K562 (cell line): ENCODE data around the gene CDPF1. TPM values are rescaled to one million over a fixed set of nuclear protein-coding genes. Genes with fewer than 3 reads are reported as not detected.

Experiments
- ATAC-seq: fragments of 200-7000 bp; cut with Tn5 transposase; 3 replicates; pipeline ENCODE4 v1.9.1; 2020; ENCODE audit warnings: moderate library complexity
- BruUV-seq: library from RNA; stranded (reverse); fragments of 400-500 nt; replicated peaks from 2 replicates; lab custom pipeline; 2021; lab: Mats Ljungman, UMichigan
- CTCF ChIA-PET: fragments of 300-600 bp; formaldehyde crosslinking; extraction: SDS; loops from one replicate; lab custom pipeline; 2021; ENCODE audit warnings: low intra/inter-chr PET ratio; lab: Yijun Ruan, JAX
- POLR2A ChIA-PET: fragments of 300-600, 350-650 bp; sonication (Branson Sonifier 250); formaldehyde crosslinking; extraction: SDS; loops from one replicate; lab custom pipeline; 2021; ENCODE audit warnings: antibody characterized with exemption, inconsistent platforms; lab: Yijun Ruan, JAX
- DNase-seq, 4 experiments: peaks; one replicate each; pipeline versions ENCODE4 v3.0.0 to v3.0.0-alpha.2; 2011 to 2018; ENCODE audit warnings: low spot score in 3 of 4, mixed read lengths in 3 of 4; ENCODE audit errors: extremely low read depth in 1 of 4
- FAIRE-seq: peaks from 2 replicates; lab custom pipeline; 2011; peaks lifted over from hg19 to GRCh38; lab: Jason Lieb, UNC
- H2AFZ ChIP-seq: 2 replicates; pipeline ENCODE4 v1.6.0; 2011; ENCODE audit warnings: low read depth, low read length, control low read depth, inconsistent platforms
- H3K27ac ChIP-seq: fragments of 200-600 bp; 3 replicates; pipeline ENCODE4 v1.8.0; 2011; ENCODE audit warnings: low read depth, mild to moderate bottlenecking, control low read depth, inconsistent platforms, low read length, moderate library complexity, mixed read lengths; ENCODE audit errors: extremely low read depth
- H3K27me3 ChIP-seq, 2 experiments: fragments of 300-600 bp in 1 of 2; 2 replicates in 1 of 2; 3 replicates in 1 of 2; pipeline versions ENCODE4 v1.6.0 to v1.8.0; 2011; ENCODE audit warnings: inconsistent platforms in 2 of 2, low read length in 2 of 2, mild to moderate bottlenecking in 1 of 2, mixed read lengths in 1 of 2, moderate library complexity in 1 of 2; ENCODE audit not compliant: control insufficient read depth in 2 of 2, insufficient read depth in 2 of 2
- H3K36me3 ChIP-seq: fragments of 300-600 bp; 3 replicates; pipeline ENCODE4 v1.8.0; 2011; ENCODE audit warnings: mild to moderate bottlenecking, low read length, inconsistent platforms; ENCODE audit not compliant: control insufficient read depth, insufficient read depth
- H3K4me1 ChIP-seq, 2 experiments: fragments of 200-600 bp in 1 of 2; replicated peaks in 1 of 2; 2 replicates in 1 of 2; 3 replicates in 1 of 2; pipeline versions ENCODE4 v1.5.1 to v1.8.0; 2011; ENCODE audit warnings: inconsistent platforms in 2 of 2, low read length in 2 of 2, mild to moderate bottlenecking in 1 of 2, mixed read lengths in 1 of 2, moderate library complexity in 1 of 2; ENCODE audit not compliant: control insufficient read depth in 2 of 2, insufficient read depth in 2 of 2
- H3K4me2 ChIP-seq: 2 replicates; pipeline ENCODE4 v1.6.1; 2011; ENCODE audit warnings: low read length, control low read depth, inconsistent platforms, mixed read lengths; ENCODE audit not compliant: insufficient read depth
- H3K4me3 ChIP-seq: fragments of 200-600 bp; sonication (generic), shearing (Covaris generic); 2 replicates; pipeline ENCODE4 v1.5.1; 2016; ENCODE audit warnings: control low read depth, inconsistent platforms
- H3K79me2 ChIP-seq: fragments of 200-600 bp; 3 replicates; pipeline ENCODE4 v1.8.0; 2011; ENCODE audit warnings: low read length, inconsistent platforms; ENCODE audit not compliant: control insufficient read depth, insufficient read depth
- H3K9ac ChIP-seq, 2 experiments: 2 replicates each; pipeline versions ENCODE4 v1.6.0 to v1.6.1; 2011; ENCODE audit warnings: low read depth in 2 of 2, low read length in 2 of 2, control low read depth in 1 of 2, inconsistent platforms in 1 of 2, mild to moderate bottlenecking in 1 of 2, mixed read lengths in 1 of 2; ENCODE audit not compliant: insufficient read depth in 1 of 2
- H3K9me1 ChIP-seq: one replicate; pipeline ENCODE4 v1.6.0; 2011; ENCODE audit warnings: inconsistent platforms, mild to moderate bottlenecking, low read length, moderate library complexity; ENCODE audit not compliant: control insufficient read depth, insufficient read depth
- H3K9me3 ChIP-seq: replicated peaks from 2 replicates; pipeline ENCODE4 v1.5.1; 2011; ENCODE audit warnings: low read depth, low read length, inconsistent platforms; ENCODE audit not compliant: control insufficient read depth, insufficient read depth
- H4K20me1 ChIP-seq: replicated peaks from 2 replicates; pipeline ENCODE4 v1.6.1; 2011; ENCODE audit warnings: low read length, inconsistent platforms, mixed read lengths; ENCODE audit not compliant: control insufficient read depth, insufficient read depth
- BMI1 ChIP-seq: fragments of 150-350 bp; IDR thresholded peaks from 2 replicates; pipeline ENCODE4 v1.6.1; 2014; ENCODE audit warnings: low read length
- SNIP1 ChIP-seq: fragments of 450-650 bp; IDR thresholded peaks from 2 replicates; pipeline ENCODE4 v1.7.1; 2017; ENCODE audit warnings: low read depth, mild to moderate bottlenecking
- ZBTB11 ChIP-seq, 3 experiments: fragments of 200-800 bp in 1 of 3; fragments of 250-450 bp in 1 of 3; fragments of 450-650 bp in 1 of 3; sonication (Bioruptor Pico) in 1 of 3; sonication (Bioruptor generic) in 1 of 3; formaldehyde crosslinking in 1 of 3; IDR thresholded peaks; 2 replicates each; pipeline versions ENCODE4 v1.6.1 to v1.8.0; 2016 to 2022; ENCODE audit warnings: mild to moderate bottlenecking in 2 of 3, missing genetic modification characterization in 2 of 3, missing compliant biosample characterization in 1 of 3, moderate library complexity in 1 of 3
- ZNF41 ChIP-seq: fragments of 250-450 bp; sonication (Bioruptor Pico); conservative IDR thresholded peaks from 2 replicates; pipeline ENCODE4 v1.4.0; 2020; ENCODE audit warnings: mild to moderate bottlenecking
- WGBS: fragments of 100-300 bp; shearing (Covaris generic); methylation state at CpG from one replicate; pipeline ENCODE4 v1.1.6; 2016; ENCODE audit warnings: low coverage, mixed read lengths; ENCODE audit not compliant: insufficient coverage; ENCODE audit errors: missing lambda C conversion rate; 5-methylcytosine and 5-hydroxymethylcytosine counted together
- in situ Hi-C: fragments of 300-500 bp; cut with MboI; formaldehyde crosslinking; loops from 4 replicates; pipeline ENCODE4 v1.15.0; 2018; ENCODE audit warnings: inconsistent platforms, mixed read lengths
- intact Hi-C: fragments of 100-400 bp; cut with micrococcal nuclease; formaldehyde crosslinking; loops from 2 replicates; pipeline ENCODE4 v1.14.2; 2022
- polyA plus RNA-seq, 8 experiments: library from polyadenylated mRNA; depleted of rRNA in 4 of 8; stranded (reverse) in 5 of 8; unstranded in 3 of 8; fragments of >200 nt; fragmentation: Nextera tagmentation in 2 of 8; fragmentation: Illumina TruSeq in 1 of 8; extraction: Ambion mirVana in 2 of 8; extraction: Trizol in 1 of 8; gene quantifications; 2 replicates each; pipeline versions ENCODE4 v1.2.1 to v1.2.3, GENCODE V29; 2011 to 2014; ENCODE audit warnings: inconsistent platforms in 1 of 8, missing spikeins in 1 of 8
- total RNA-seq, 7 experiments: library from RNA; depleted of rRNA in 6 of 7; stranded (reverse); fragments of >200 nt in 6 of 7; fragmentation: Illumina TruSeq in 2 of 7; extraction: Trizol in 2 of 7; gene quantifications; 2 replicates each; pipeline versions ENCODE4 v1.2.1 to v1.2.3, GENCODE V29; 2011 to 2021; ENCODE audit warnings: low replicate concordance in 1 of 7

CDPF1 gene
- total and polyA plus RNA-seq, 9 of the 15 experiments (the other 6 are each of a cell fraction or from before 2014, with no cell fraction given) = 0.84 to 19.5 (median 9.1) TPM

- no peak for TF ChIP-seq ZBTB11 (CRISPR knock-in tag; IDR thresholded peaks at IDR 0.05)
- no peak for TF ChIP-seq ZNF41 (CRISPR knock-in tag)
- TF ChIP-seq SNIP1 = no peak
- TF ChIP-seq, all 486 proteins: peak for 0
These were observed 37.0 kb downstream of the CDPF1 start (continued) for GRCh38 chr22:46213052-46213451.

DNA sequence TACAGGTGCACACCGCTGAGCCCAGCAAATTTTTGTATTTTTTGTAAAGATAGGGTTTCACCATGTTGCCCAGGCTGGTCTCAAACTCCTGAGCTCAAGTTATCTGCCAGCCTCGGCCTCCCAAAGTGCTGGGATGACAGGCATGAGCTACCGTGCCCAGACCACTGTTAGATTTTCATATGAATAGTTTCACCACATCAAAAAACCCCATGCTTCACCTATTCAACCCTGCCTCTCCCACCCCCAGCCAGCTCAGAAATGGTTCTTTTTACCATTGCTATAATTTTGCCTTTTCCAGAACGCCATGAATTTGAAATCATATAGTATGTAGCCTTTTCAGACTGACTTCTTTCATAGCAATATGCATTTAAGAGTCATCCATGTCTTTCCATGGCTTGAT lies 37.9 kb downstream of the CDPF1 start:
- intact Hi-C loops = no loop called here
- no peaks in the 10 kb centered on the region for H3K36me3 ChIP-seq
- no peak for DNase-seq
- ChIA-PET CTCF (no interaction called here), POLR2A (no interaction called here)
- no peaks in the 10 kb centered on the region for H3K9me3 ChIP-seq
- no peaks in the 10 kb centered on the region for H3K79me2 ChIP-seq
- H3K27ac ChIP-seq = no peak overlapping the region
- BruUV-seq = no TSS peak
- H3K27me3 ChIP-seq = no peaks in the 10 kb centered on the region
- no peak overlapping the region for H3K4me3 ChIP-seq
- no peaks in the 10 kb centered on the region for H3K9me1 ChIP-seq
- no peak overlapping the region for H3K9ac ChIP-seq
- no peaks in the 10 kb centered on the region for H3K4me1 ChIP-seq
- in situ Hi-C loops = no loop called here
- no peak for FAIRE-seq
- no peak for ATAC-seq
- H3K4me2 ChIP-seq = no peak overlapping the region
- no peak for TF ChIP-seq BMI1
- no peaks in the 10 kb centered on the region for H4K20me1 ChIP-seq
- H2AFZ ChIP-seq = no peak overlapping the region
- WGBS = 25% methylated on average over 4 of the region's 4 CpGs
